ENCODE results near the gene NSL1. TPM values are rescaled to one million over a fixed set of nuclear protein-coding genes. Genes with fewer than 3 reads are reported as not detected.
"Not testable (repeated sequence)": the region's sequence is repeated elsewhere in the genome, so short reads cannot be mapped to it uniquely, and the experiment has no call there.

The NSL1 gene
- total RNA-seq (10 to 100 TPM; 27.5 to 48.8 TPM), polyA plus RNA-seq (10 to 100 TPM in 1 of 2 donors, 1 to 10 TPM in 1; 9.2 to 26.5 TPM)
- long read RNA-seq, donor 1, transcript NSL1-202 (6 exons, 2,317 nt): major isoform, 17 of 19 reads
- long read RNA-seq, donor 1, partial matches to known transcripts: 0 of 19 reads
- long read RNA-seq, donor 1, other reads (novel, unspliced or antisense): 0 of 19 reads
- long read RNA-seq, donor 2, transcript NSL1-202 (6 exons, 2,317 nt): major isoform, 6 of 8 reads
- long read RNA-seq, donor 2, partial matches to known transcripts: 0 of 8 reads
- long read RNA-seq, donor 2, other reads (novel, unspliced or antisense): 0 of 8 reads
- long read RNA-seq, donor 3, transcript NSL1-202 (6 exons, 2,317 nt): major isoform, 12 of 14 reads
- long read RNA-seq, donor 3, partial matches to known transcripts: 0 of 14 reads
- long read RNA-seq, donor 3, other reads (novel, unspliced or antisense): 0 of 14 reads
- long read RNA-seq, donor 4, transcript NSL1-202 (6 exons, 2,317 nt): major isoform, 8 of 10 reads
- long read RNA-seq, donor 4, partial matches to known transcripts: 0 of 10 reads
- long read RNA-seq, donor 4, other reads (novel, unspliced or antisense): 0 of 10 reads
- long read RNA-seq, donor 5, transcript NSL1-202 (6 exons, 2,317 nt): major isoform, 25 of 32 reads
- long read RNA-seq, donor 5, partial matches to known transcripts: 0 of 32 reads
- long read RNA-seq, donor 5, other reads (novel, unspliced or antisense): 0 of 32 reads

DNA sequence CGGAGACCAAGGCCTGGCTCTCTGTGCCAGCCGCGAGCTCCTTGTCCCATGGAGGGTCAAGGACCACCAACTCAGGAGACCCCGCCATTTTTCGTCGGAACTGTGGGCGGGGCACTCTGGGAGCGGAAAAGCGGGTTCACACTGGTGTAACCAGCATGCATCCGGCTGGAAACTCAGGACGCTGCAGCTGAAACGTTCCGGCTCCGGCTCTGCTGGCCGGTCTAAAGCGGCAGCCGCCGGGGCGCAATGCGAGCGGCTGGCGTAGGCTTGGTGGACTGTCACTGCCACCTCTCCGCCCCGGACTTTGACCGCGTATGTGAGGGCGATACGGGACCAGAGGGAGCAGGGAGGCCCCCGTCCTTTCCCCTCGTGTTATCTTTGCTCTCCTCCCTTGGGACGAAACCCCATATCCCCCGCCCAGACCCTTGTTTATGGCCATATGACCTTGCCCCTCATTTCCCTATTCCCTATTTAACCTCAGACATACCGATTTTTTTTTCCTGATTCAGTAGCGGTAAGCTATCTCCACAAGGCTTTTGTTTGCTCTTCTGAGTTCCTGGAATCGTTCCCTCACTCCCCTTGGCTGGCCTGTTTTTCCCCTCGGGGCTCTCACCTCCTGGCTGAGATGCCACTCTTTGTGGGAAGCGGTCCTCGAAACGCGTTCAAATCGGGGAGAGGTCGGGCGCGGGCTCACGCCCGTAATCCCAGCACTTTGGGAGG, at the start of gene NSL1, which contains the start of gene TATDN3:
TSS of gene NSL1 (minus strand) at position 102 of the 720 bp plus-strand sequence. CDS start at position 88, 14 bp downstream.
TSS of gene TATDN3 (plus strand) at position 219 of the 720 bp plus-strand sequence. CDS start at position 247, 28 bp downstream.
- DNase-seq: peak; percentile 97 to 98 (median 97)
- no peaks in the 10 kb centered on the region for H3K9me3 ChIP-seq (ENCODE audit: control insufficient read depth in 4 of 4, insufficient read depth in 3 of 4, low read length in 3 of 4)
- no peak for TF ChIP-seq CTCF (IDR thresholded peaks at IDR 0.05; ENCODE audit: control extremely low read depth, extremely low read depth)
- peaks cover 0 to 4% (median 2%) of the 10 kb centered on the region in 4 donors for H3K36me3 ChIP-seq (ENCODE audit: control insufficient read depth in 4 of 4, insufficient read depth in 4 of 4, low read length in 4 of 4)
- H3K4me3 ChIP-seq: peak within 1 kb of the TSS; percentile 97
- WGBS, 2 donors: 0% methylated on average over 46 of the region's 46 CpGs
- H3K9ac ChIP-seq (ENCODE audit: insufficient read depth in 1 of 2, low read length in 2 of 2): peak within 1 kb of the TSS; percentile 42 to 91
- H3K27ac ChIP-seq (ENCODE audit: low read depth in 1 of 2, low read length in 1 of 2): peak within 1 kb of the TSS; percentile 89 to 95
- peaks cover 0 to 9% (median 1%) of the 10 kb centered on the region in 5 donors for H3K4me1 ChIP-seq (ENCODE audit: control insufficient read depth in 5 of 5, insufficient read depth in 5 of 5, low read length in 5 of 5)
- peak; percentile 99 for ATAC-seq (ENCODE audit: insufficient read depth, low FRiP score)
- H3K27me3 ChIP-seq (ENCODE audit: control insufficient read depth in 3 of 3, insufficient read depth in 3 of 3, low read length in 2 of 3): no peaks in the 10 kb centered on the region

GRCh38 chr1:212838145-212838544, 46.6 kb upstream of the NSL1 start:
- H3K36me3 ChIP-seq (ENCODE audit: control insufficient read depth in 4 of 4, insufficient read depth in 4 of 4, low read length in 4 of 4): no peaks in the 10 kb centered on the region
- no peak overlapping the region for H3K4me3 ChIP-seq
- 95 to 99% methylated on average over 5 of the region's 5 CpGs for WGBS, 2 donors
- no peaks in the 10 kb centered on the region for H3K27me3 ChIP-seq (ENCODE audit: control insufficient read depth in 3 of 3, insufficient read depth in 3 of 3, low read length in 2 of 3)
- H3K9me3 ChIP-seq (ENCODE audit: control insufficient read depth in 4 of 4, insufficient read depth in 3 of 4, low read length in 3 of 4): no peaks in the 10 kb centered on the region
- ATAC-seq (ENCODE audit: insufficient read depth, low FRiP score) (no peak), DNase-seq (no peak)
- H3K27ac ChIP-seq (ENCODE audit: low read depth in 1 of 2, low read length in 1 of 2): no peak overlapping the region
- no peak overlapping the region for H3K9ac ChIP-seq (ENCODE audit: insufficient read depth in 1 of 2, low read length in 2 of 2)
- TF ChIP-seq CTCF (IDR thresholded peaks at IDR 0.05; ENCODE audit: control extremely low read depth, extremely low read depth): no peak
- no peaks in the 10 kb centered on the region for H3K4me1 ChIP-seq (ENCODE audit: control insufficient read depth in 5 of 5, insufficient read depth in 5 of 5, low read length in 5 of 5)

DNA sequence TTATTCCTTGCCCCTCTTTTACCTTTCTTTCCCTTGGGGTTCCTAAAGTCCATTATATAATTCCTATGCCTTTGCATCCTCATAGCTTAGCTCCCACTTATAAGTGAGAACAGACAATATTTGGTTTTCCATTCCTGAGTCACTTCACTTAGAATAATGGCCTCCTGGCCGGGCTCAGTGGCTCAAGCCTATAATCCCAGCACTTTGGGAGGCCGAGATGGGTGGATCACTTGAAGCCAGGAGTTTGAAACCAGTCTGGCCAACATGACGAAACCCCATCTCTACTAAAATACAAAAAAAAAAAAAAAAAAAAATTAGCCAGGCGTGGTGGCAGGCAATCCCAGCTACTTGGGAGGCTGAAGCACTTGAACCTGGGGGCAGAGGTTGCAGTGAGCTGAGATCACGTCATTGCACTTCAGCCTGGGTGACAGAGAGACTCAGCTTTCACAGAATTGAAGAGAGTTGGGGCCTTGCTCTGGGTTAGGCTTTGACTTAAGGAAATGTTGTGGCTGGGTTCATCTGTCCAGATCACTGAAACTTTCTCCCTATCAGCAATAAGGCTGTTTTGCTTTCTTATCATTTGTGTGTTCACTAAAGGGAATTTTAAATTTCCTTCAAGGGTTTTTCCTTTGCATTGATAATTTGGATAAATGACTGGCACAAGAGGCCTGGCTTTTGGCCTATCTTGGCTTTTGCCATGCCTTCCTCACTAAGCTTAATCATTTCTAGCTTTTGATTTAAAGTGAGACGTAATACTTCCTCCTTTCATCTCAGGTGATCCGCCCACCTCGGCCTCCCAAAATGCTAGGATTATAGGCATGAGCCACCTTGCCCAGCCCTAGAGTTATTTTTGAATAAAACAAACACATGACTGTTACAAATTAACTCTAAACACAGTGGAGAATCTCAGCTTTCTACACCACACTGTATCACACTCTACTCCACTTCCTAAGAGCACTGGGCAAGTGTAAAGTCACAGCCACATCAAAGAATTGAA, 41.9 kb upstream of the NSL1 start:
- H3K27me3 ChIP-seq (ENCODE audit: control insufficient read depth in 3 of 3, insufficient read depth in 3 of 3, low read length in 2 of 3); H3K9ac ChIP-seq (ENCODE audit: insufficient read depth in 1 of 2, low read length in 2 of 2); H3K4me3 ChIP-seq; H3K9me3 ChIP-seq (ENCODE audit: control insufficient read depth in 4 of 4, insufficient read depth in 3 of 4, low read length in 3 of 4); H3K4me1 ChIP-seq (ENCODE audit: control insufficient read depth in 5 of 5, insufficient read depth in 5 of 5, low read length in 5 of 5); H3K27ac ChIP-seq (ENCODE audit: low read depth in 1 of 2, low read length in 1 of 2); H3K36me3 ChIP-seq (ENCODE audit: control insufficient read depth in 4 of 4, insufficient read depth in 4 of 4, low read length in 4 of 4): not testable (repeated sequence)
- ATAC-seq (ENCODE audit: insufficient read depth, low FRiP score) (peak; percentile 77), DNase-seq (peak in 2 of 3 donors; percentile 36 to 40)
- 67 to 79% methylated on average over 8 of the region's 8 CpGs for WGBS, 2 donors
